HG02870 (cell line): ENCODE results near the gene IL20.

ENCODE experiments used
- ATAC-seq: cut with Tn5 transposase; IDR thresholded peaks from one replicate; pipeline ENCODE4 v1.9.1; 2021; ENCODE audit warnings: mild to moderate bottlenecking, moderate library complexity; ENCODE audit not compliant: unreplicated experiment

IL20 gene

GRCh38 chr1:206864939-206865671, at the start of gene IL20:
Gene IL20 (plus strand): TSS chr1:206865623. CDS start chr1:206865853, 230 bp downstream.
- ATAC-seq: no peak

GRCh38 chr1:206816390-206817287, 48.8 kb upstream of the IL20 start:
- ATAC-seq: no peak

- ATAC-seq: no peak
These were observed 43.9 kb upstream of the IL20 start for GRCh38 chr1:206821493-206821892.

- no peak for ATAC-seq
These were observed 41.7 kb upstream of the IL20 start for GRCh38 chr1:206823727-206824126.

GRCh38 chr1:206824331-206824730, 41.1 kb upstream of the IL20 start:
- ATAC-seq: no peak

- no peak for ATAC-seq
These were observed 39.0 kb upstream of the IL20 start for GRCh38 chr1:206826394-206826793.

GRCh38 chr1:206828061-206828460, 37.4 kb upstream of the IL20 start:
- no peak for ATAC-seq

- ATAC-seq: no peak
These were observed 36.7 kb upstream of the IL20 start for GRCh38 chr1:206828765-206829164.

GRCh38 chr1:206829282-206829681, 36.1 kb upstream of the IL20 start:
- no peak for ATAC-seq

GRCh38 chr1:206829875-206830274, 35.5 kb upstream of the IL20 start:
- no peak for ATAC-seq

- no peak for ATAC-seq
These were observed 33.8 kb upstream of the IL20 start for GRCh38 chr1:206831650-206832049.

- no peak for ATAC-seq
These were observed 33.0 kb upstream of the IL20 start for GRCh38 chr1:206832352-206832880.

- no peak for ATAC-seq
These were observed 32.2 kb upstream of the IL20 start for GRCh38 chr1:206833106-206833680.

GRCh38 chr1:206833801-206834200, 31.6 kb upstream of the IL20 start:
- ATAC-seq: no peak

- ATAC-seq: no peak
These were observed 31.2 kb upstream of the IL20 start for GRCh38 chr1:206834217-206834616.

GRCh38 chr1:206834711-206835110, 30.7 kb upstream of the IL20 start:
- ATAC-seq: no peak

GRCh38 chr1:206835186-206835585, 30.2 kb upstream of the IL20 start:
- ATAC-seq: no peak

- ATAC-seq: no peak
These were observed 29.3 kb upstream of the IL20 start for GRCh38 chr1:206836111-206836510.

- no peak for ATAC-seq
These were observed 26.3 kb upstream of the IL20 start for GRCh38 chr1:206839006-206839560.

- ATAC-seq: no peak
These were observed 25.6 kb upstream of the IL20 start for GRCh38 chr1:206839857-206840256.
